Adrenal gland (tissue), 12 donors: ENCODE measurements around the gene REL. TPM values are rescaled to one million over a fixed set of nuclear protein-coding genes. Genes with fewer than 3 reads are reported as not detected.

Experiments used
- DNase-seq, 7 donors: peaks; one replicate each; pipeline ENCODE4 v3.0.0-alpha.2; 2019 to 2020
- H3K27ac ChIP-seq, 5 donors: fragments of 200-600 bp; sonication (generic) in 4 of 5; 1 replicate in 3 of 5; 2 replicates in 2 of 5; pipeline versions ENCODE4 v1.5.1 to v1.8.0; 2016 to 2020; ENCODE audit warnings: mild to moderate bottlenecking in 1 of 5
- H3K27me3 ChIP-seq: fragments of 200-600 bp; 2 replicates; pipeline ENCODE4 v1.8.0; 2021
- H3K36me3 ChIP-seq, 2 donors: fragments of 200-600 bp; replicated peaks in 1 of 2; 1 replicate in 1 of 2; 2 replicates in 1 of 2; pipeline versions ENCODE4 v1.5.1 to v1.8.0; 2018 to 2022
- H3K4me1 ChIP-seq, 2 donors: fragments of 200-600 bp; replicated peaks in 1 of 2; 1 replicate in 1 of 2; 2 replicates in 1 of 2; pipeline versions ENCODE4 v1.5.1 to v1.8.0; 2018 to 2021
- H3K4me3 ChIP-seq, 4 donors: fragments of 200-600 bp; sonication (generic) in 3 of 4; one replicate each; pipeline ENCODE4 v1.5.1; 2016 to 2018
- H3K9me3 ChIP-seq, 3 donors: fragments of 200-600 bp; sonication (generic) in 1 of 3; replicated peaks in 1 of 3; 1 replicate in 2 of 3; 2 replicates in 1 of 3; pipeline versions ENCODE4 v1.5.1 to v1.8.0; 2016 to 2021
- POLR2A ChIP-seq, 2 donors: fragments of 450-650 bp; IDR thresholded peaks; one replicate each; pipeline ENCODE4 v1.6.1; 2017; ENCODE audit warnings: antibody characterized with exemption in 2 of 2, mild to moderate bottlenecking in 2 of 2, moderate library complexity in 1 of 2
- WGBS, 4 donors: extraction: QIAGEN DNeasy Blood & Tissue Kit in 2 of 4; methylation state at CpG; one replicate each; pipeline versions ENCODE4 v1.1.5 to v1.1.7; 2013 to 2017; 5-methylcytosine and 5-hydroxymethylcytosine counted together
- intact Hi-C, 2 donors: fragments of 100-400 bp; cut with DNase I; formaldehyde crosslinking; loops; one replicate each; pipeline versions ENCODE4 v1.14.1 to v1.15.0; 2022 to 2023
- polyA plus RNA-seq, 3 donors: library from polyadenylated mRNA; stranded (reverse); fragments of 200-250 nt in 2 of 3; fragments of 350-450 nt in 1 of 3; fragmentation: Illumina TruSeq in 1 of 3; extraction: RNeasy Lipid Tissue Mini Kit (QIAGEN cat#74804) in 1 of 3; gene quantifications; one replicate each; pipeline ENCODE4 v1.2.3, GENCODE V29; 2013 to 2014
- total RNA-seq, 9 donors: library from RNA; depleted of rRNA in 4 of 9; stranded (reverse); fragments of >200 nt in 4 of 9; fragments of 120-200 nt in 1 of 9; fragmentation: NEBNext Ultra II Directional in 1 of 9; extraction: Animal tissue kit (Norgen Biotek cat#: 25700) in 1 of 9; gene quantifications; one replicate each; pipeline versions ENCODE4 v1.1.0 to v1.2.4, GENCODE V29; 2013 to 2023
- TF ChIP-seq, protein P1 (sequence below), 6 experiments: fragments of 450-650 bp in 4 of 6; fragments of 200-600 bp in 2 of 6; sonication (generic) in 1 of 6; IDR thresholded peaks; 1 replicate in 5 of 6; 2 replicates in 1 of 6; pipeline versions ENCODE4 v1.5.1 to v1.8.0; 2016 to 2021; ENCODE audit warnings: antibody characterized with exemption in 6 of 6, mild to moderate bottlenecking in 2 of 6, moderate library complexity in 1 of 6
- donor health status: healthy with polysubstance abuse.
- donor health status: Bipolar disorder and iron deficiency.
- donor health status: DM: yes; HTN: yes; CAD: no.
- donor health status: DM: no; HTN: no; CAD: no.
- donor health status: DM: no; HTN: no; CAD: no.
- donor health status: DM: yes; HTN: yes; CAD: no.

Gene REL
- total and polyA plus RNA-seq, 12 donors = 0.51 to 15.0 (median 9.8) TPM

DNA sequence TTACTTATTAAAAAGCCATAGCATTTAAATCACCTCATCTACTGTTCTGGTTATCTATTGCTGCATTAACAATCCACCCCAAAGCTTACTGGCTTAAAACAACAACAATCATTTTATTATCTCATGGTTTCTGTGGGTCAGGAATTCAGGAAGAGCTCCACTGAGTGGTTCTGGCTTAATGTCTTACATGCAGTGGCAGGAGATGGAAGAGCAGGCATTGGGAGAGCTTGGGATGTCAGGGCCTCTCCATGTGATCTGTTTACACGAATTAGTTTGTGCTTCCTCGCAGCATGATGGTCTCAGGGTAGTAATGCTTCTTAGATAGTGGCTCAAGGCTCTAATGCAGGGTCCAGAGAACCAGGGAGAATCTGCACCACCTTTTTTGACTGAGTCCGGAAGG is 14.4 kb upstream of the REL start:
- no peaks in the 10 kb centered on the region for H3K9me3 ChIP-seq
- H3K27me3 ChIP-seq = no peaks in the 10 kb centered on the region

DNA sequence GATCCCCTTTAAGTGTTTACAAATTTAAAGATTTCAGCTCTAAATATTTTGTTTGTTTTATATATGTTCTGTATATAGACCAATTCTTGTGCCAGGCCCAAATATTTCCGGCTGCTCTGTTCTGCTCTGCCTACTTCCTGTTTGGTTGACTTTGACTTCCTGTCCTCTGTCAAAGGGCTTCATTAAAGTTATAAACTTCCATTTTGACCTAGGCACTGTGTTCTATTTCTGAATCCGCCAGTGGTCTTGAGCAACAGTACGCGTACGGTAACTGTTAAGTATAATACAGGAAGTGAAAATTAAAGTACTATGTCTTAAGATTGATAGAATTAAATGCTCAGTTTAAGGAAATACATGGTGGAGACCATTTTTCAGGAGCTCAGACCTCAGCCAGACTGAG is 13.5 kb upstream of the REL start:
- DNase-seq = peak in 4 of 7 donors; percentile 23 to 68 (median 42)
- no peaks in the 10 kb centered on the region for H3K36me3 ChIP-seq
- no peak overlapping the region for H3K4me3 ChIP-seq
- WGBS, 4 donors = 47 to 61% (median 57%) methylated on average over 5 of the region's 5 CpGs
- no peaks in the 10 kb centered on the region for H3K9me3 ChIP-seq
- H3K27ac ChIP-seq = peak overlapping the region in 4 of 5 donors; percentile 15 to 51 (median 46)
- no peaks in the 10 kb centered on the region for H3K27me3 ChIP-seq
- H3K4me1 ChIP-seq = peaks cover 0 to 6% of the 10 kb centered on the region in 2 donors
- TF ChIP-seq, protein P1, sequence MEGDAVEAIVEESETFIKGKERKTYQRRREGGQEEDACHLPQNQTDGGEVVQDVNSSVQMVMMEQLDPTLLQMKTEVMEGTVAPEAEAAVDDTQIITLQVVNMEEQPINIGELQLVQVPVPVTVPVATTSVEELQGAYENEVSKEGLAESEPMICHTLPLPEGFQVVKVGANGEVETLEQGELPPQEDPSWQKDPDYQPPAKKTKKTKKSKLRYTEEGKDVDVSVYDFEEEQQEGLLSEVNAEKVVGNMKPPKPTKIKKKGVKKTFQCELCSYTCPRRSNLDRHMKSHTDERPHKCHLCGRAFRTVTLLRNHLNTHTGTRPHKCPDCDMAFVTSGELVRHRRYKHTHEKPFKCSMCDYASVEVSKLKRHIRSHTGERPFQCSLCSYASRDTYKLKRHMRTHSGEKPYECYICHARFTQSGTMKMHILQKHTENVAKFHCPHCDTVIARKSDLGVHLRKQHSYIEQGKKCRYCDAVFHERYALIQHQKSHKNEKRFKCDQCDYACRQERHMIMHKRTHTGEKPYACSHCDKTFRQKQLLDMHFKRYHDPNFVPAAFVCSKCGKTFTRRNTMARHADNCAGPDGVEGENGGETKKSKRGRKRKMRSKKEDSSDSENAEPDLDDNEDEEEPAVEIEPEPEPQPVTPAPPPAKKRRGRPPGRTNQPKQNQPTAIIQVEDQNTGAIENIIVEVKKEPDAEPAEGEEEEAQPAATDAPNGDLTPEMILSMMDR (IDR thresholded peaks at IDR 0.05) = no peak
- no peak for TF ChIP-seq POLR2A (IDR thresholded peaks at IDR 0.05)
- intact Hi-C loops = no loop called here

More for the DNA sequence above, 14.4 kb upstream of the REL start:
- H3K27ac ChIP-seq = peak overlapping the region in 2 of 5 donors; percentile 49 to 51
- intact Hi-C loops = no loop called here
- H3K4me1 ChIP-seq = peaks cover 0 to 6% of the 10 kb centered on the region in 2 donors
- no peak overlapping the region for H3K4me3 ChIP-seq
- TF ChIP-seq, protein P1 (IDR thresholded peaks at IDR 0.05) = no peak
- TF ChIP-seq POLR2A (IDR thresholded peaks at IDR 0.05) = no peak
- WGBS, 4 donors = 85 to 97% (median 90%) methylated on average over 3 of the region's 3 CpGs
- DNase-seq = no peak
- H3K36me3 ChIP-seq = no peaks in the 10 kb centered on the region

- peak overlapping the region in 4 of 5 donors; percentile 15 to 51 (median 46) for H3K27ac ChIP-seq
- H3K36me3 ChIP-seq = no peaks in the 10 kb centered on the region
Observed at GRCh38 chr2:60868589-60869273, 12.6 kb upstream of the REL start.

DNA sequence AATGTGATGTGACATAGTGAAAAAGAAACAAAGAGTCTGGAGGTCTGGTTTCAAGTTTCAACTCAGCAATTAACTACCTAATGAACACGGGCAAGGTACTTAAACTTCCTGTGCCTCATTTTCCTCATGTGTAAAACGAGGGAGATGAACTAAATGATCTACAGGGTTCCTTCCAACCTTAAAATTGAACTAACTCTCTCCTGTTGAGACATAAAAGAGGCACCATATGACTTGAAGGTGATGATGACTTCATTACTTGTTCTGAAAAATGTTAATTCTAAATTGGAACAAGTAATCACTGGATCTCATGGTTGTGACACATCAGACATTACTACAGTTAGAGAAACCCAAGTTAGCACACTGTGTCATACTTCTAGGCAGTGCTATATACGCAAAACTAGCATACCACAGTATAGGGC is 8.9 kb upstream of the REL start:
- no peak for DNase-seq
- H3K9me3 ChIP-seq = no peaks in the 10 kb centered on the region
- no peak overlapping the region for H3K27ac ChIP-seq
- no peaks in the 10 kb centered on the region for H3K27me3 ChIP-seq
- TF ChIP-seq, protein P1 (IDR thresholded peaks at IDR 0.05) = no peak
- intact Hi-C loops = no loop called here
- no peak overlapping the region for H3K4me3 ChIP-seq
- H3K36me3 ChIP-seq = no peaks in the 10 kb centered on the region
- no peaks in the 10 kb centered on the region for H3K4me1 ChIP-seq
- WGBS, 4 donors = 72 to 80% (median 76%) methylated on average over 3 of the region's 3 CpGs

More at GRCh38 chr2:60868589-60869273, 12.6 kb upstream of the REL start:
- intact Hi-C loops = no loop called here
- TF ChIP-seq POLR2A (IDR thresholded peaks at IDR 0.05) = no peak
- TF ChIP-seq, protein P1 (IDR thresholded peaks at IDR 0.05) = no peak
- no peaks in the 10 kb centered on the region for H3K9me3 ChIP-seq
- no peak for DNase-seq
- peaks cover 0 to 6% of the 10 kb centered on the region in 2 donors for H3K4me1 ChIP-seq
- H3K27me3 ChIP-seq = no peaks in the 10 kb centered on the region
- 71 to 85% (median 77%) methylated on average over 6 of the region's 6 CpGs for WGBS, 4 donors
- no peak overlapping the region for H3K4me3 ChIP-seq
